Kasumi-1 (cell line): Measurements from ENCODE around the gene SLC25A47.

Experiments
- DNase-seq, 2 experiments: peaks; one replicate each; lab custom pipeline; 2025; lab: John Stamatoyannopoulos, UW

Gene SLC25A47

DNA sequence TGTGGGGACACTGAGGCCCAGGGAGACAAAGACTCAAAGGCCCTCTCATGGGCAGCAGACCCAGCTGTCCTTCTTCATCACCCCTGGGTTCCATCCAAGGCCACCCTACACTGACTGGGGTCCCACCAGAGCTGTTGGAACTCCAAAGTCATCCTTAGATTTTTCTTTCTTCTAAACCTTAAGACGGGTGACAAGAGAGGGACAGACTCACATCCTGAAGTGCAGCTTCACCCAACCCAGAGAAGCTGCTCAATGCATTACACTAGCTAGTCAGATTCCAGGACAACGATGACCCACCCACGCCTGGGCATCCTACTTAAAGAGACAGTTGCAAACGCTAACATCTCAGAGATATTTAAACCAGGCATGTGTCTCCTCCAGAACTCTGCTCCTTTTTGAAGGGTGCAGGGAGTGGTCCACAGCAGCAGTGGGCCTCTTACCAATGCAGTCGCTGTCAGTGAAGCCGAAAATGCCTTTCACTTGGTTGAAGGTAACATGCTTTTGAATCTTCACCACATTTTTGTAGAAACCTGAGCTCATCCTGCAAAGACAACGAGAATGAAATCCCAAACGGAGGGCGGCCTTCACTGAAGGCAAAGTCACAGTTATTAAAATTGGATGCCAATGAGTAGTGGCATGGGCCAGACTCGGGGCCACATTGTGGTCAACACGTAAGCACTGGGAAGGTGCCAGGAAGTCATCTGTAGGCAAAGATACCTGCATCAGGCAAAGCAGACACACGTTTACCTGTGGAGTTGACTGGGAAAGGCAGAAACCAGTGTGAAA, 23.4 kb downstream of the SLC25A47 start:
- no peak for DNase-seq

DNA sequence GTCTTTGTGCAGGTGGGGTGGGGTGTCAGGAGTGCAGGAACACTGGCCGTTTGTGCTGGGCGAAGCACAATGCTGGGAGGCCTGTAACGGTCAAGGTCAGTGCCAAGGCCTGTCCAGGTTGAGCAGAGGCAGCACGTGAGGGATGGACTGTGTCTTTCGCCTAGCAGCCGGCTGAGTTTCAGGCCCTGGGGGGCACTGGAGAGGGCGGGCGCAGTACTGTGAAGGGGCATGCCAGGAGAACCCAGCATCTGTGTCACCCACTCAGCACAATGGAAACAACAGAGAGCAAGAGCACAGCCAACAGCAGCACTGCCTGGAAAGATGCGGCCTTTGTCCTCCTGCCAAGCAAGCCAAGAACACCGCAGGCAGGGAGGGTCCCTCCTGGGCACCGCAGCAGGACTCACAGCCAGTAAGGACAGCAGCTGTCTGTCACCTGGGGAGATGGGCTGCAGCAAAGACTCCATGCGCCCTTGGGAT, 25.2 kb downstream of the SLC25A47 start:
- DNase-seq, result no peak

DNA sequence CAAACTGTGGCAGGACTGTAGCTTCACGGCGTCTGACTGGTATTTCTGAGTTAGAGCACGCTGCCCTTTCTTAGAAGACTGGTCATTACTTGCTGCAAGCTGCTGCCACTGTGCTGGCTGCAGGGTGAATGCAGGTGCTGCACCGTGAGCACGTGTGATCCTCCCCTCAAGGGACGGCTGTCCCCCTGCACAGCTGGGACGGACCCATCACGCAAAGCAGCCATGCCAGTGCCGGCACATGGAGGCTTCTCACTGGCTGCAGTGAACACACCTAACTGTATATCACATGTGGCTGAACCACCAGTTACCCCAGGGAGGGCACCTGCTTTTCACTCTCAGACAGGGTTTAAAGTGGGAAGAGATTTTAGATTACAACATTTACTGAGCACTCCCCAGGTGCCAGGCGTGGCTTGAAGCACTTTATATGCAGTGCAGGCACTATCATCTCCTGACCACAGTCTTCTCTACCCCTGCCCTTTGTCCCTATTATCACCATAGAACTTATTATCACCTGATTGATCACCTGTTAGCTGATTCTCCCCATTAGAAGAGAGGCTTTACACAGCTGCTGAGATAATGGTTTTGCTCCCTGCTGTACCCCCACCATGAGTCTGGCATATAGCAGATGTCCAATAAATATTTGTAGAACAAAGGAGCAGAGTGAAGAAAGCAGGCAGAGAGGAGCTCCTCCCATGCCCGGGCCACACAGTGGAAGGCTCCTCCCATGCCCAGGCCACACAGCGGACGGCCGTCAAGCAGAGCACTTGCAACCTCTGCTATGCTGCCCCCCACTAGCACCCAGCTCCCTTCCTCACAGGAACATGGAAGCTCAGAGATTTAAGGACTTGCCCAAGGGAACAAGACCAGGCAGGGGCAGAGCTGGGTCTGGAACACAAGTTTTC, 25.9 kb downstream of the SLC25A47 start:
- no peak for DNase-seq

DNA sequence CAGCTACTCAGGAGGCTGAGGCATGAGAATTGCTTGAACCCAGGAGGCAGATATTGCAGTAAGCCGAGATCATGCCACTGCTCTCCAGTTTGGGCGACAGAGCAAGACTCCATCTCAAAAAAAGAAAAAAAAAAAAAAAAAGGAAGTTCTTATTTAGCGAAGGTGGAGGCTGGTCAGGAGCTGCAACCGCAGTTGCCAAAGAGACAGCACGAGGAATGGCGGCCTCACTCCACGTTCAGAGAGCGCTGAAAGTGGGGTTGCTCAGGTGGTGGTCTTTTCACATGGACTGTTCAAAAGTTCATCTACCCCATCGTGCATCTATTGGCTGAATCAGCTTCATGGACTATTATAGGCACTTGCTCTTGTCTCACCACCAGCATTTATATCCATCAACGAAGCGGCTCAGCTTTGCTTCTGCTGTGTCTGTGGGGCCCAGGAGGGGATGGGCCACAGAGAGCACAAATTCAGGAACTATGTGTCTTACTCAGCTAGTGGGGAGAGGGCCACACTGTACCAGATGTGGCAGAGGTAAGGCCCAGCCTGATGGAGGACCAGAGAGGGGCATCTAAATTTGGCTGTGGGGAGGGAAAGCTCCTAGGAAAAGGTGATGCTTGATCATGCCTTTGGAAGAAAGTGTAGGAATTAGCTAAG, 27.3 kb downstream of the SLC25A47 start:
- no peak for DNase-seq

DNA sequence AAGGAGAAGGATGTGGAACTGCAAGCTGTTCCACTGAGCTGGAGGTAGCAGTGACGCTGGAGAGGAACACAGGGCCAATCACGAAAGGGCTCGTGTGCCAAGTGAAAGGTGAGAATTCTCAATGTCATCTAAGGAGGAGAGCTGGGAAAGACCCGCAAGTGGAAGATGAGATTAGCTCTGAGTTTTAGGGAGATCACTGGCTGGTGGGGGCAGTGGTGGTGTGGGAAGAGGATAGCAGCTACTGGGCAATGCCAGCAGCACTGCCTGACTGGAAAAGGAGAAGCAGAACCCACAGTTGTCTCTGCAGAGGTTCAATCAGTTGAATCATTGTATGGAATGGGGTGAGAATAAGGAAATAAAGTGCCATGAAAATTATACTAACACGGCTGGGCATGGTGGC, 27.8 kb downstream of the SLC25A47 start:
- DNase-seq, result no peak

DNA sequence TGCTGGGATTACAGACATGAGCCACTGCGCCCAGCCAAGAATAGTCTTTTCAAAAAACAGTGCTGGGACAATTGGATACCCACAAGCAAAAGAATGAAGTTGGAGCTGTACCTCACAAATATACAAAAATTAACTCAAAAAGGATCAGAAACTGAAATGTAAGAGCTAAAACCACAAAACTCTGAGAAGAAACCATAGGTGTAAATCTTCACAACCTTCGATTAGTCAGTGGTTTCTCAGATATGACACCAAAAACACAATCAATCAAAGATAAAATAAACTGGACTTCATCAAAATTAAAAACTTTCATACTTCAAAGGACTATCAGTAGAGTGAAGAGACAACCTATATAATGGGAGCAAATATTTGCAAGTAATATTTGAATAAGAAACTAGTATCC, 35.3 kb downstream of the SLC25A47 start:
- no peak for DNase-seq

DNA sequence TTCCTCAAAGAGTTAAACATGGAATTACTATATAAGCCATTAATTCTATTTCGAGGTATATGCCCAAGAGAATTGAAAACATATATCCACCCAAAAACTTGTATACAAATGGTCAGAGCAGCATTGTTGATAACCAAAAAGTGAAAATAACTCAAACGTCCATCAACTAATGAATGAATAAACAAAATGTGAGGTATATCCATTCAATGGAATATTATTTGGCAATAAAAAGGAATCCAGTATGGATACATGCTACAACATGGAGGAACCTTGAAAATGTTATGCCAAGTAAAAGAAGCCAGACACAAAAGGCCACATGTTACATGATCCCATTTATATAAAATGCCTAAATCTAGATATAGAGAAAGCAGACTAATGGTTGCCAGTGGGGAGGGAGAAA, 36.0 kb downstream of the SLC25A47 start:
- no peak for DNase-seq

DNA sequence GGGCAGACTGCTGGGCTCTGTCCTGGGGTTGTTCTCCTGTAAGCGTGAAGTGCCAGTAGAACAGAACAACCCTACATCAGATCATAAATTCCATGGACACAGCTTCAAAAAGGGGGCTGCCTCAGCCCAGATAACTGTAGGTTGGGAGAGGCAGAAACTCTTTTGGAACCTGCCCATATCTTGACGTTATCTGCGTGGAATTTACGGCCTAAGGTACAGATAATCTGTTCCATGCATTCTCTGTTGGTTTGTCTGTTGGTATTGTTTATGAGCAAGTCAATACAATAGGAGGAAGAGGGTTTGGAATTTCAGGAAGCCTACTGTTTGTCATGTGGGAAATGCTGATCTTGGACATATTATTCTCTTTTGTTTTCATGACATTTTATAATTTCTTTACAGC, 36.7 kb downstream of the SLC25A47 start:
- no peak for DNase-seq

DNA sequence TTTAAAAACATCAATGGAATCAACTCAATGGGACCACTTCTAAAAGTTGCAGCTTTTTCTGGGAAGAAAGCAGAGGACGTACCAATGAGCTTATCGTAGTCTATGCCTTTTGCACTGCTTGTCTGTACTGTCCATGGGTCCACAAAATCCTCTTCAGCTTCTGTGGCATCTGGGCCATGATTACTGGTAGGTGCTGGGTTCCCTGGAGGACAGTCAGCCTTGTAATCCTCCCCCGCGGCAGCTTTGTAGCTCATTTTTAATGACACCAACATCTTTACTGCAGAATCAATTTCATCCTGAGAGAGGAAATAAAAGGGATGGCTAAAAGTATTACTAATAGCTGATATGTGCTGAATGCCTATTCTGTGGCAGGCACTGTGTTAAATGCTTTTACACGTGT, 38.5 kb downstream of the SLC25A47 start:
- no peak for DNase-seq

DNA sequence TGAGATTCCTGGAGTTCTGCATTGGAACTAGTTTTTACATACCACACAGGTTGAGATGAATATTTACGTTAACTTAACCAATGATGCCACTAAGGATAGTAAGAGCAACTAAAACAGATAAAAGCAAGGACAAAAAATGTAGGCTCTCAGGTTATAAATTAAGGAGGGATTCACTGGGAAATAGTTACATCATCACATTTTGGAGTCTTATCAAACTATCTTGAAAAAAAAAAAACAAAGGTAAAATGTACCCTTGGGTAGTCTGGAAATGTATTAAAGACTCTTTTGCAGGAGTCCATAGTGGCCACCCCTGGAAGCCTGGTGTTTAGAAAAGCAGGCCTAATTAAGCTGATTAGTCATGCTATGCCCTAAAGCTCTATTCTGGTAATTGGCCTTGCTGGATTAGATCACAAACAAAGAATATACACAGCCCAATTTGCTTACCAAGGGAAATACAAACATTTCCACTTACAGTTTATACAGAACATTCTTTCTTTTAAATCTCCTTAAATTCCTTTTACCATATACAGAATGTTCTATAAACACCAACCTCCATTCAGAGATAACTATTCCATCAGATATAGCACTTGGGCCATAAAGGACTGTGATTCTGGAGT, 39.3 kb downstream of the SLC25A47 start:
- no peak for DNase-seq

DNA sequence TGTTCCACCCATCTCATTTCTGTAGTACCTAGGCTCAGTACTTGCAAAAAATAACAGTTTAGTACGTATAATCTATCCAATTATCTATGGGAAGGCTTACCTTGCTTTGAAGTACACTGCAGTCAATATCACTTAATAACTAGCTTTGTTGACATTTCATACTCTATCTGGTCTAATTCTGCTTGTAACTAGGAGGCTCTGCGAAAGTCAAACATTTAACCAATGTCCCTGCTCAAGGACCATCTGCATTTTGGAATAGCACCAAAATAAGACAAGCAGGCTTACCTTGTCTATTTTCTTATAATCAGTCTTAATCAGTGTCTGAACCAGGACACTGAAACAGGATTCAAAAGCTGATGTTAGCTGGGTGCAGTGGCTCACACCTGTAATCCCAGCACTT, 39.9 kb downstream of the SLC25A47 start:
- no peak for DNase-seq

DNA sequence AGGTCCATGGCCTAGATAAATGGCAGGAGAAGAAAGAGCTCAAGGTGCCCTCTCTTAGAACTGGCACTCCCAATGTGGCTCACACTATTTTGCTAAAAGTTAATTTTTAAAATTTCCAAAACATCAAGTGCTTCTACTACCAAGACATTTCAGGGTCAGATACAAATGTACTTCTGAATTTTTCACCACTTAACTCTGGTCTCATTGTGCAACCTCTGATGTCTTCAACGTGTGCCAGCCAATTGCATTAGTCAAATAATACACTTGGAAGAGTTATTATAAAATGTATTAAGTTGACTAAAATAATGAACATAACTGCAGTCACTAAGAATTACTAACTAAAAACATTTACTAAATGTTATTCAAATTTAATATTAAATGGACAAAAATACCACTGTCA, 41.3 kb downstream of the SLC25A47 start:
- DNase-seq, result no peak

DNA sequence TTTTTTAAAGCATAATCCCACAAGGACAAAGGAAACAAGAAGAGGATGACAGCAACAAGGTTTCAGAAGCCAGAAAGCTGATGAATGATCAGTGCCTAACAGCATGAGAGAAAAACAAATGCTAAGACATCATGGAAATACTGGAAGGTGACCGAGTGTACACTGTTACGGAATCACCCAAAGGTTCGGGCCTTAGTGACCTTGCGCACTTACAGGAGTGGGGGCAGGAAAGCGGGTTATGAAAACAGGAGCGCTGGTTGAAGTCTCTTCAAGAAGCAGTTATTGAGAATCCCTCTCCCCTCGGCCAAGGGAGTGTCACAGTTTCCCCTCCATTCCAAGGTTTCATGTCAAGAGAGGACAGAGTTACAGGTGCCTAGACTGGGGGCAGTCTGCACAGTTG, 42.6 kb downstream of the SLC25A47 start:
- DNase-seq, result no peak

DNA sequence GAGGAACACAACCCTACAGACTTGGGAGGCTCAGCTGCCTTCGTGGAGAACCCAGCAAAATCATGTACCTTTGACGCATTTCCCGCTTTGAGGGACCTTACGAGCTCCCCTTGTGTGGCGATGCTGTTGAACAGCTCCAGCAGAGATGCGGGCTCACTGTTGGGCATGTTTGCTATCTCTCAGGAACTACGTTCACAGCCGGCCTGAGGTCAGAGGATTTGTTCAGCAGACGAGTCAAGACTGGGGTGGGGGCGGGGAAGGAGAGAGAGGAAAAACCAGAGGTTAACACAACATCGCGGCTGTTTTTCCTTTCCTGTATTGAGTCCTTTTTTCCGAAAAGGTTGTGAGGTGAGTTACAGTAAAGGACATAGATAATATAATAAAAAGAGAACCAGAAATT, 45.9 kb downstream of the SLC25A47 start:
- no peak for DNase-seq

DNA sequence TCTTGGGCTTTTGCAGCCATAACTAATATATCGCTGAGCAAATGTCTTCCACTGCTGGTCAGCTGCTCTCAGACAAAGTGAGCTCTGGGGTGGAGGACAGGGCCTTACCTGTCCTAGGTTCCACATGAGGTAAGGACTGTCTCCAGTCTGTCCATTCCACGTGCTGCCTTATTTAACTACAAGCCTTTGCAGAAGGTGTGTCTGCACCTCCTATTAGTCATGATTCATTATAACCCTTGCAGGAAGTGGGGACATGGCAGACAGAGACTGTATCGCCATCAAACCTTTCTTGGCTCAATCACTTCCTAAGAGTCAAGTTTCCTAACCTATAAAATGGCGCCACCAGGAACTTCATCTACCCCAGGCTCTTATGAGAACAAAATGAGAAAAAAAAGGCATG, 46.9 kb downstream of the SLC25A47 start:
- DNase-seq, result no peak

DNA sequence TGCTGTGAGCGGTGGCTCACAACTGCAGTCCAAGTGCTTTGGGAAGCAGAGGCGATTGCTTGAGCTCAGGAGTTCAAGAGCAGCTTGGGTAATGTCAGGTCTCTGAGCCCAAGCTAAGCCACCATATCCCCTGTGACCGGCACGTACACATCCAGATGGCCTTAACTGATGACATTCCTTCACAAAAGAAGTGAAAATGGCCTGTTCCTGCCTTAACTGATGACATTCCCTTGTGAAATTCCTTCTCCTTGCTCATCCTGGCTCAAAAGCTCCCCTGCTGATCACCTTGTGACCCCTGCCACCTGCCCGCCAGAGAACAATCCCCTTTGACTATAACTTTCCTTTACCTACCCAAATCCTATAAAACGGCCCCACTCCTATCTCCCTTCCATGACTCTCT, 48.6 kb downstream of the SLC25A47 start:
- DNase-seq, result no peak

DNA sequence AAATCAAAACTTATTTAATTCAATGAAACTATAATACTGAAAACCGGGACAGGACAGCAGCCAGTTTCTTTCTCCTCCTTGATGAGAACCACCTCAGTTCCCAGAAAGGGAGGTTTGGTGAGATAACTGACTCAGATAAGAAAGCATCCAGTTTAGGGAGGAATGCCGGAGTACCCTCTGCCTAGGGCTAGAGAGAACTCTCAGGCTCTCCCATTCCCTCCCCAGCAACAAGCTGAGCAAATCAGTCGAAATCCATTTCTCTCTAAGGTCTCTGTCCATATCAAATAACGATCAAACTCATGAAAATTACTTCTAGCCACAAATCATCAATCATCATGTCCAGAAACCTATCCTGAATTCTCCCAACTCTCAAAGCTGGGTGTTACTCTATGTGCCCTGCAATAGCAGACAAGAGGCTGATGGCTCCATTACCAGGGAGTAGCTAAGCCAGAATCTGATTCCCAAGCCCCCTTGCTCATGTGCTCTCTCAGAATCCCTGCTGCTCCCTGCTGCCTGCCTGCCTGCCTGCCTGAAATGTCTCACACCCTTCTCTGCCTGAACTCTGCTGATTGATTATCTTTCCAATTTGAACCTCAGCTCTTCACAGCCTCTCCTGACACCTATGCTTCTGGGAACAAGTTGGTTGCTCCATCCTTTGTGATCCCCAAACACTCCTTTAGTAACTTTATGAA, 49.4 kb downstream of the SLC25A47 start:
- no peak for DNase-seq

DNA sequence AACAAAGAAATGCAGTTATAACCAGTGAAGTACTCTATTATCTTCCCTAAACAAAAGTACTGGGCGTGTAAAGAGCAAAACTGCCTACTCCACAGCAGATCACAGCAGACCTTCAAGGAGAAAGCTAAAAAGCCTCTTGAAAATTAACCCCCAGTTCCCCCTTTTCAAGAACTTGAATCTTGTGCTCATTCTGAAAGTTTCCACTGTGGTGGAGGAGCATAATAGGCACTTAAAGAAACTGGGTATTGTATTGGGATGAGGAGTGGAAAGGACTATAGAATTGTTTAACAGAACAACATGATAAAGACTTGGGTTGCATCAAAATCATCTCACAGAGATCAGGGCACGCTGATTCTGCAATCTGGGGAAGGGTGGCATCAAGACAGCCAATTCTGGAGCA, 51.1 kb downstream of the SLC25A47 start:
- no peak for DNase-seq

DNA sequence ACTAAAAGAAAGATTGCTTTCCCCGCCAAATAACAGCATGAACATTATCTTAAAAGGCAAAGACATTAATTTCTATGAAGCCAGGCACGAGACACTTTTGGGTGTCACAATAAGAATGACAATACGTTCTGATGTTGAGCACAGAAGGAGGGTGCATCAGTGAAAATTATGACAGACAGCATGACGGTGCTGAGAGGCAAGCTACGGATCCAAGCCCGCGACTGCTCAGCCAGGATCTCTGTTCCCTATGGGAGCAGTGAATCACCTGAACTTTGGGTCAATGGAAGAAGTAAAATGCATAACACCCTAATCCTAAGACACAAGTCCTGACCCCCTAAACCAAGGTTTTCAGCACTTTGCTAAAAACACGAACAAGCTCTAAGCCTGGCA, 51.7 kb downstream of the SLC25A47 start:
- no peak for DNase-seq

DNA sequence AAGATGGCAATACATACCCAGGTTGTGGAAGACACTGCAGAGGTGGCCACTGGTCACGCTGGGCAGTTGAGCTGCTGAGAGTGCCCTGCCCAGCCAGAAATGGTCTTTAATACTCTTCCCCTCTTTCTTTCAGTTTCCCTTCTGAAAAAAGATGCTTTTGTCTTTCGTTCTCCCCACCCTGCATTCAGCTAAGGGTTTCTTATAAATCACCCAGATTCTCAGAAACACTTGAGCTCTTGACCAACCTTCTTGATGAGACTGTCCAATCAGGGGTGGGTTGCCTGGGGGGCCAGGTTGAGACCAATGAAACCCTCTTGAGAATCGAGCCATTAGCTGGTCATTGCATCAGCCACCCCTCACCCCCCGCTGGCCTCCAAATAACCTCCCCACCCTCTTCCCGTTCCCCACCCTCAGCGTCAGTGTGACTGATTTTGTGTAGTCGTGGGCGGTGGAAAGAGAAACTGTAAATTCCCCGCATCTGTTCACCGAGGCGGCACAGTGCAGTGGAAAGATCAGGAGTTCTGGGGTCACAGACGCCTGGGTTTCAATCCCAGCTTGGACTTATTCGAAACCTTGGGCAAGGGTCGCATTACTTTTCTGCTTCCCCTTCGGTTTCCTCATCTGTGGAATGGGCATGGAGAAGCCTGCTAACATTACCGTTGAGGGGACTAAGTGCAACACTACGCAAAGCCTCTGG, 52.3 kb downstream of the SLC25A47 start:
- DNase-seq, result peak; percentile 16
